Measurements from ENCODE around the gene OR10G6. TPM values are rescaled to one million over a fixed set of nuclear protein-coding genes. Genes with fewer than 3 reads are reported as not detected.
"Not testable (repeated sequence)": the region's sequence is repeated elsewhere in the genome, so short reads cannot be mapped to it uniquely, and the experiment has no call there.

The OR10G6 gene
- total RNA-seq, 2 experiments from 2014 or later, result not detected

DNA sequence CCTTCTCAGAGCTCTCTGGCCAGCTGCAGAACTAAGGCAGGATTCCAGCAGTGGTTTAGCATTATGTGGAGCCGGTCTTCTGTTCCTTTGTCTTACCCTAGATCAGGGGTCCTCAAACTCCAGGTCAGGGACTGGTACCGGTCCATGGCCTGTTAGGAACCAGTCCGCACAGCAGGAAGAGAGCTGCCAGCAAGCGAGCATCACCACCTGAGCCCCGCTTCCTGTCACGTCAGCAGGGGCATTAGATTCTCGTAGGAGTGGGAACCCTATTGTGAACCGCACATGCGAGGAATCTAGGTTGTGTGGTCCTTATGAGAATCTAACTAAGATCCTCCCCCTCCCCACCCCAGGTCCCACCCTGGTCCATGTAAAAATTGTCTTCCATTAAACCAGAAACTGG lies 44.6 kb upstream of the OR10G6 start:
- Mint-ChIP-seq H3K27me3 (peaks cover 15% of the 10 kb centered on the region), H3K4me3 (no peak overlapping the region), H3K4me1 (ENCODE audit: low read depth) (no peaks in the 10 kb centered on the region), H3K36me3 (ENCODE audit: low read depth) (no peaks in the 10 kb centered on the region), H3K9me3 (no peaks in the 10 kb centered on the region), H3K27ac (no peak overlapping the region)
- no peak overlapping the region for H3K4me3 ChIP-seq (ENCODE audit: low read length)
- ATAC-seq (ENCODE audit: poor library complexity), result no peak
- CTCF ChIA-PET, result interaction anchor here (0.8 kb wide), 1 partner anchor 22 kb away, joined by 3 read pairs; no protein-coding TSS in a partner anchor
- no peaks in the 10 kb centered on the region for H3K27me3 ChIP-seq (ENCODE audit: control insufficient read depth in 1 of 2, insufficient read depth in 2 of 2, low read length in 2 of 2)
- no peaks in the 10 kb centered on the region for H3K36me3 ChIP-seq (ENCODE audit: insufficient read depth, low read length)
- H3K9me3 ChIP-seq (ENCODE audit: control insufficient read depth in 1 of 2, insufficient read depth in 1 of 2, low read length in 2 of 2), result peaks cover 0 to 4% of the 10 kb centered on the region in 2 experiments
- intact Hi-C loops (cut with DNase I, micrococcal nuclease), result no loop called here
- TF ChIP-seq, protein P1, sequence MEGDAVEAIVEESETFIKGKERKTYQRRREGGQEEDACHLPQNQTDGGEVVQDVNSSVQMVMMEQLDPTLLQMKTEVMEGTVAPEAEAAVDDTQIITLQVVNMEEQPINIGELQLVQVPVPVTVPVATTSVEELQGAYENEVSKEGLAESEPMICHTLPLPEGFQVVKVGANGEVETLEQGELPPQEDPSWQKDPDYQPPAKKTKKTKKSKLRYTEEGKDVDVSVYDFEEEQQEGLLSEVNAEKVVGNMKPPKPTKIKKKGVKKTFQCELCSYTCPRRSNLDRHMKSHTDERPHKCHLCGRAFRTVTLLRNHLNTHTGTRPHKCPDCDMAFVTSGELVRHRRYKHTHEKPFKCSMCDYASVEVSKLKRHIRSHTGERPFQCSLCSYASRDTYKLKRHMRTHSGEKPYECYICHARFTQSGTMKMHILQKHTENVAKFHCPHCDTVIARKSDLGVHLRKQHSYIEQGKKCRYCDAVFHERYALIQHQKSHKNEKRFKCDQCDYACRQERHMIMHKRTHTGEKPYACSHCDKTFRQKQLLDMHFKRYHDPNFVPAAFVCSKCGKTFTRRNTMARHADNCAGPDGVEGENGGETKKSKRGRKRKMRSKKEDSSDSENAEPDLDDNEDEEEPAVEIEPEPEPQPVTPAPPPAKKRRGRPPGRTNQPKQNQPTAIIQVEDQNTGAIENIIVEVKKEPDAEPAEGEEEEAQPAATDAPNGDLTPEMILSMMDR (IDR thresholded peaks at IDR 0.05), result no peak
- H3K4me1 ChIP-seq (ENCODE audit: insufficient read depth, low read length), result no peaks in the 10 kb centered on the region
- no peak overlapping the region for H3K27ac ChIP-seq (ENCODE audit: low read depth in 1 of 2, low read length in 2 of 2)
- POLR2A ChIA-PET, result no interaction called here
- no peak for DNase-seq

DNA sequence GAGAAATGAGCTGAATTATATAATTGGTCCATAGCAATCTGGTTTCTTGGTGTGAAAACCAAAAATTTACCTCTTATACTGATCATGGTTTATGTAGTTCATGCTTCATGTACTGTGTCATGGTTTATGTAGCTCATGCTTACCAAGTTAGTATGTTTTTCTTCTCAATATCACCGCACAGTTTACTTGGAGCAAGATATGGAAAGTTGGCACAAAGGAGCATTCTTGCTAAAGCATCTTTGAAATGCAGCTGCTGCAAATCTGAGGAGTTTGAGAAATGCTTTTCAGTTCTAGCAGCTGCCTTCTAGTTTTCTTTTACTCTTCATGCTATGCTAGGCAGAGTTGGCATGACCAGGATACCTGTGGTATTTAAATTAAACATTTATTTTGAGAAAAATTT lies 41.7 kb upstream of the OR10G6 start:
- H3K4me3 Mint-ChIP-seq, result no peak overlapping the region
- H3K4me1 ChIP-seq (ENCODE audit: insufficient read depth, low read length), result no peaks in the 10 kb centered on the region
- no peak overlapping the region for H3K27ac ChIP-seq (ENCODE audit: low read depth in 1 of 2, low read length in 2 of 2)
- no peaks in the 10 kb centered on the region for H3K9me3 ChIP-seq (ENCODE audit: control insufficient read depth in 1 of 2, insufficient read depth in 1 of 2, low read length in 2 of 2)
- intact Hi-C loops (cut with DNase I, micrococcal nuclease), result no loop called here
- H3K4me1 Mint-ChIP-seq (ENCODE audit: low read depth), result no peaks in the 10 kb centered on the region
- H3K27me3 Mint-ChIP-seq, result peaks cover 15% of the 10 kb centered on the region
- ATAC-seq (ENCODE audit: poor library complexity) (no peak), DNase-seq (no peak)
- H3K36me3 ChIP-seq (ENCODE audit: insufficient read depth, low read length), result no peaks in the 10 kb centered on the region
- CTCF ChIA-PET, result no interaction called here
- no peaks in the 10 kb centered on the region for H3K27me3 ChIP-seq (ENCODE audit: control insufficient read depth in 1 of 2, insufficient read depth in 2 of 2, low read length in 2 of 2)
- POLR2A ChIA-PET, result no interaction called here
- H3K36me3 Mint-ChIP-seq (ENCODE audit: low read depth), result no peaks in the 10 kb centered on the region
- H3K9me3 Mint-ChIP-seq, result no peaks in the 10 kb centered on the region
- TF ChIP-seq, protein P1 (IDR thresholded peaks at IDR 0.05), result no peak
- no peak overlapping the region for H3K27ac Mint-ChIP-seq
- H3K4me3 ChIP-seq (ENCODE audit: low read length), result no peak overlapping the region

DNA sequence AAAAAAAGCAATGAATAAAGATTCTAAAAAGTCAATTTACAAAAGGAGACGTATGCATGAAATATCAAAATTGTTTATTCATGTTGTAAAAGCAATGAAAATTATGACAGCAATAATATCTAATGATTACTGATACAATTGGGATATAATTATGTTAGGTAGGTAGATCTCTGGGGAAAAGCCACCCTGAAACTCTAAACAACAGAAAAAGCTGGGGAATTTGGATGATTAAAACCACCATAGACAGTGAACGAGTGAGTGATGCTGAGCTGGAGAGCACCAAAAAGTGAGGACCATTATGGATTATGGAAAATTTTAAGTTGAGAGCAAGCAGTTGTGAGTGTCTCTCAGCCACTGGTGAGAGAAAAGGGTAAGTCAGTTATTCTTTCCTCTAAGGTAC lies 31.5 kb upstream of the OR10G6 start, which contains the start of gene OR10G8:
OR10G8 (plus strand) TSS at position 301 of the 400 bp plus-strand sequence. CDS start 2,825 bp downstream, outside the sequence.
- Mint-ChIP-seq H3K9me3 (no peaks in the 10 kb centered on the region), H3K36me3 (ENCODE audit: low read depth) (no peaks in the 10 kb centered on the region), H3K4me1 (ENCODE audit: low read depth) (no peaks in the 10 kb centered on the region), H3K4me3 (no peak within 1 kb of the TSS), H3K27me3 (no peaks in the 10 kb centered on the region), H3K27ac (no peak within 1 kb of the TSS)
- ChIA-PET CTCF (no interaction called here), POLR2A (no interaction called here)
- TF ChIP-seq, protein P1 (IDR thresholded peaks at IDR 0.05), result no peak
- Histone ChIP-seq H3K27me3 (ENCODE audit: control insufficient read depth in 1 of 2, insufficient read depth in 2 of 2, low read length in 2 of 2) (no peaks in the 10 kb centered on the region), H3K4me3 (ENCODE audit: low read length) (no peak within 1 kb of the TSS), H3K36me3 (ENCODE audit: insufficient read depth, low read length) (no peaks in the 10 kb centered on the region), H3K27ac (ENCODE audit: low read depth in 1 of 2, low read length in 2 of 2) (no peak within 1 kb of the TSS), H3K9me3 (ENCODE audit: control insufficient read depth in 1 of 2, insufficient read depth in 1 of 2, low read length in 2 of 2) (no peaks in the 10 kb centered on the region), H3K4me1 (ENCODE audit: insufficient read depth, low read length) (no peaks in the 10 kb centered on the region)
- intact Hi-C loops (cut with DNase I, micrococcal nuclease), result no loop called here
- ATAC-seq (ENCODE audit: poor library complexity) (no peak), DNase-seq (no peak)

DNA sequence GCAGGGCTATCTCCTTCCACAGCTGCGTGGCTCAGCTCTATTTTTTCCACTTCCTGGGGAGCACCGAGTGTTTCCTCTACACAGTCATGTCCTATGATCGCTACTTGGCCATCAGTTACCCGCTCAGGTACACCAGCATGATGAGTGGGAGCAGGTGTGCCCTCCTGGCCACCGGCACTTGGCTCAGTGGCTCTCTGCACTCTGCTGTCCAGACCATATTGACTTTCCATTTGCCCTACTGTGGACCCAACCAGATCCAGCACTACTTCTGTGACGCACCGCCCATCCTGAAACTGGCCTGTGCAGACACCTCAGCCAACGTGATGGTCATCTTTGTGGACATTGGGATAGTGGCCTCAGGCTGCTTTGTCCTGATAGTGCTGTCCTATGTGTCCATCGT lies 20.9 kb upstream of the OR10G6 start:
- H3K27me3 Mint-ChIP-seq; H3K4me3 Mint-ChIP-seq; H3K9me3 ChIP-seq (ENCODE audit: control insufficient read depth in 1 of 2, insufficient read depth in 1 of 2, low read length in 2 of 2); DNase-seq; CTCF ChIA-PET; H3K27ac Mint-ChIP-seq; H3K36me3 Mint-ChIP-seq (ENCODE audit: low read depth); H3K4me1 ChIP-seq (ENCODE audit: insufficient read depth, low read length); H3K9me3 Mint-ChIP-seq; H3K27ac ChIP-seq (ENCODE audit: low read depth in 1 of 2, low read length in 2 of 2); H3K27me3 ChIP-seq (ENCODE audit: control insufficient read depth in 1 of 2, insufficient read depth in 2 of 2, low read length in 2 of 2); ATAC-seq (ENCODE audit: poor library complexity); H3K4me3 ChIP-seq (ENCODE audit: low read length); H3K36me3 ChIP-seq (ENCODE audit: insufficient read depth, low read length); POLR2A ChIA-PET; H3K4me1 Mint-ChIP-seq (ENCODE audit: low read depth); intact Hi-C loops (cut with DNase I, micrococcal nuclease): not testable (repeated sequence)
